Calu3 (cell line): ENCODE results near the gene LRRC46. TPM values are rescaled to one million over a fixed set of nuclear protein-coding genes. Genes with fewer than 3 reads are reported as not detected.

ENCODE experiments used
- BruUV-seq: library from RNA; stranded (reverse); fragments of 400-500 nt; replicated peaks from 2 replicates; lab custom pipeline; 2021; lab: Mats Ljungman, UMichigan
- CTCF ChIA-PET: fragments of 300-600 bp; sonication (Branson Sonifier 250); formaldehyde crosslinking; loops from one replicate; lab custom pipeline; 2022; ENCODE audit warnings: antibody characterized with exemption; lab: Charles Lee
- DNase-seq: peaks from one replicate; pipeline ENCODE4 v3.0.0; 2022
- H3K27ac Mint-ChIP-seq: one replicate; pipeline ENCODE4 v1.8.0; 2022; ENCODE audit warnings: mixed read lengths; ENCODE audit not compliant: unreplicated experiment
- H3K27me3 Mint-ChIP-seq: one replicate; pipeline ENCODE4 v1.8.0; 2022; ENCODE audit warnings: mixed read lengths; ENCODE audit not compliant: unreplicated experiment
- H3K36me3 Mint-ChIP-seq: one replicate; pipeline ENCODE4 v1.8.0; 2022; ENCODE audit warnings: mild to moderate bottlenecking, moderate library complexity, mixed read lengths; ENCODE audit not compliant: insufficient read depth, unreplicated experiment
- H3K4me1 Mint-ChIP-seq: one replicate; pipeline ENCODE4 v1.8.0; 2022; ENCODE audit warnings: mild to moderate bottlenecking, low read depth, mixed read lengths; ENCODE audit not compliant: unreplicated experiment
- H3K4me3 Mint-ChIP-seq: one replicate; pipeline ENCODE4 v1.8.0; 2022; ENCODE audit warnings: mild to moderate bottlenecking, low read depth, moderate library complexity, mixed read lengths; ENCODE audit not compliant: unreplicated experiment
- H3K9me3 Mint-ChIP-seq: one replicate; pipeline ENCODE4 v1.8.0; 2022; ENCODE audit warnings: low read depth, mixed read lengths; ENCODE audit not compliant: unreplicated experiment
- intact Hi-C: fragments of 100-400 bp; cut with micrococcal nuclease; formaldehyde crosslinking; loops from one replicate; pipeline ENCODE4 v1.10.0; 2022; ENCODE audit not compliant: unreplicated experiment
- total RNA-seq: library from RNA; stranded (reverse); gene quantifications from 2 replicates; pipeline ENCODE4 v1.2.3, GENCODE V29; 2022
- TF ChIP-seq, protein P1 (sequence below): fragments of 200-600 bp; IDR thresholded peaks from one replicate; pipeline ENCODE4 v1.8.0; 2022; ENCODE audit warnings: antibody characterized with exemption; ENCODE audit not compliant: unreplicated experiment

The LRRC46 gene
- total RNA-seq, 1 experiment from 2014 or later: 2.9 TPM

DNA sequence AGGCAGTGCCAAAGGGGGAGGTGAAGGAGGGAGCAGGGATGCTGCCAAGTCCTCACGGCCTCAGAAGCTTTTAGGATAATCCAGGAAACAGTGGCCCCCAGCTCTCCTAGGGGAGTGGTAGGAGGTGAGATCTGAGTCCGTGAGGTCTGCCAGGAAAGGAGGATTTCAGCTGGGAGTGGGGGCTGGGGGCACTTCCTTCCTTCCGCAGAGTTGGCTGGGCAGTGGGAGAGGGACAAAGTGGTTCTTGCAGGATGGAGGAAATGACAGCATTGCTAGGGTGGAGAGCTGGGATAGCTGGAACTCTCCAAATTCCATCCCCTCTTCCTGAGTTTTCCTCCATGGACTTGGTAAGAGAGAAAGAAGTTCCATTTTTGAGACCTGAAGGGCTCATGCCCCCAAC is 24.3 kb downstream of the LRRC46 start:
- TF ChIP-seq, protein P1, sequence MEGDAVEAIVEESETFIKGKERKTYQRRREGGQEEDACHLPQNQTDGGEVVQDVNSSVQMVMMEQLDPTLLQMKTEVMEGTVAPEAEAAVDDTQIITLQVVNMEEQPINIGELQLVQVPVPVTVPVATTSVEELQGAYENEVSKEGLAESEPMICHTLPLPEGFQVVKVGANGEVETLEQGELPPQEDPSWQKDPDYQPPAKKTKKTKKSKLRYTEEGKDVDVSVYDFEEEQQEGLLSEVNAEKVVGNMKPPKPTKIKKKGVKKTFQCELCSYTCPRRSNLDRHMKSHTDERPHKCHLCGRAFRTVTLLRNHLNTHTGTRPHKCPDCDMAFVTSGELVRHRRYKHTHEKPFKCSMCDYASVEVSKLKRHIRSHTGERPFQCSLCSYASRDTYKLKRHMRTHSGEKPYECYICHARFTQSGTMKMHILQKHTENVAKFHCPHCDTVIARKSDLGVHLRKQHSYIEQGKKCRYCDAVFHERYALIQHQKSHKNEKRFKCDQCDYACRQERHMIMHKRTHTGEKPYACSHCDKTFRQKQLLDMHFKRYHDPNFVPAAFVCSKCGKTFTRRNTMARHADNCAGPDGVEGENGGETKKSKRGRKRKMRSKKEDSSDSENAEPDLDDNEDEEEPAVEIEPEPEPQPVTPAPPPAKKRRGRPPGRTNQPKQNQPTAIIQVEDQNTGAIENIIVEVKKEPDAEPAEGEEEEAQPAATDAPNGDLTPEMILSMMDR: no peak
- Mint-ChIP-seq H3K36me3 (peaks cover 5% of the 10 kb centered on the region), H3K27me3 (peaks cover 94% of the 10 kb centered on the region), H3K4me1 (peaks cover 15% of the 10 kb centered on the region), H3K9me3 (no peaks in the 10 kb centered on the region), H3K27ac (no peak overlapping the region), H3K4me3 (no peak overlapping the region)
- intact Hi-C loops: no loop called here
- BruUV-seq: no TSS peak
- CTCF ChIA-PET: interaction anchor here (1.0 kb wide), 1 partner anchor 15 kb away, joined by 3 read pairs; the partner anchor contains the start of gene SCRN2
- DNase-seq: no peak

DNA sequence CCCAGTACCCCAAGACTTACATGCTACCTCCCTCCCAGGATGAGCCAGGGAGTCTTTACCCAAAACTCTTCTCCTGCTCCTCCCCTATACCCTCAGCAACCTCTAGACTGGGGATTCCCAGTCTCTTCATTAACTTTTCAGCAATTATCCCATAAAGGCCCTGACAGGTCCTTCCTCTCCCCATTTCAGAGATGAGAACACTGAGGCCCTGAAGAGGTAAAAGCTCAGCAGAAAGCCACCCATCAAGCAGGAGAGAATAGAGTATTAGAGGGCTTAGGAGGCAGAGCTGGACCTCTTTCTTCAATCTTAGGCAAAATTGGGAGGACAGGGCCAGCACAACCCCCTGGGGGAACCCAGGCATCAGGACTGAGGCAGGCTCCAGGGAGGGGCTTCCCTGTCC is 25.4 kb downstream of the LRRC46 start:
- BruUV-seq: no TSS peak
- intact Hi-C loops: no loop called here
- Mint-ChIP-seq H3K27ac (no peak overlapping the region), H3K27me3 (peaks cover 89% of the 10 kb centered on the region), H3K4me1 (peaks cover 10% of the 10 kb centered on the region), H3K4me3 (no peak overlapping the region), H3K36me3 (no peaks in the 10 kb centered on the region), H3K9me3 (no peaks in the 10 kb centered on the region)
- DNase-seq: no peak
- TF ChIP-seq, protein P1: no peak
- CTCF ChIA-PET: interaction anchor here (1.1 kb wide), 1 partner anchor 12 kb away, joined by 3 read pairs; no protein-coding TSS in a partner anchor

DNA sequence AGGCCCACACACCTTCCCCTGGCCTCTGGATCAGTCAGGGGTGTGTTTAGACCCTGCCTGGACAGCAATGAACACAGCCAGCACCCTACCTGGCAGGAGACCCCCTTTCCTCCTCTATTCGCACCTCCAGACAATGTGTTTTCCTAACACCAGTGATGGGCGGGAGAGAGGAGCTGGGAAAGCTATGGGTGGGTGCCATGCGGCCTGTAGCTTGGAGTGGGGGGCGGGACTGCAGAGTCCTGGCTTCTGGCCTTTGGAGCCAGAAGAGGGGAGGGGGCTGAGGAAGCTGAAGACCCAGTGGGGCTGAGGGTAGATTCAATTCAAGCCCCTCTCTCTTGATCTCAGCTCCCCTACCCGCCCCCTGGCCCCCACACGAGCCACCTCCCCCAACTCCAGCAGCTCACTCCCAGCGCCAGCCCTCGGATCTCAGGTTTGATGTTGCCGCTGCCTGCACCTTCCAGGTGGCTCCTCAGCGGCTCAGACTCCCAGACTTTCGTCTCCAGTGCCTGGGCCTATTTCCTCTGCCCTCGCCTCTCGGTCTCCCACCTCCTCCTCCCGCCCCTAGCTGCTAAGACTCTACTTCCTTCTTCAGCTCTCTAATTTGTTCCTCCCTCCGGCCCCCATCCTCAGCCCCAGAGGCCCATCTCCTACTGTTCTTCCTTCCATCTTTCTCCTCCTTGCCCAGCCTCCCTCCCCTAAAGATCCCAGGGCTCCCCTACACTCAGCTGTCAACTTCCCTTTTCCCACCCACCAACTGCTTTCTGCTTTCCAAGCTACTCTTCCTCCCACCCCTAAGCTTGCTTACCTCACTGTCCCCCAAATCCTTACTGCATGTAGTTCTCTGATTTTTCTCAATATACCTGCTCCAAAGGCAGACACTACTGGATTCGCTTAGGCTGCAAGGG is 26.3 kb downstream of the LRRC46 start:
- TF ChIP-seq, protein P1: no peak
- intact Hi-C loops: no loop called here
- Mint-ChIP-seq H3K27ac (no peak overlapping the region), H3K27me3 (peaks cover 80% of the 10 kb centered on the region), H3K36me3 (no peaks in the 10 kb centered on the region), H3K9me3 (no peaks in the 10 kb centered on the region), H3K4me3 (no peak overlapping the region), H3K4me1 (peaks cover 5% of the 10 kb centered on the region)
- CTCF ChIA-PET: interaction anchor here (0.6 to 1.1 kb wide), 5 partner anchors 11 to 1139 kb away, joined by 3 to 4 read pairs (median 4); partner anchors contain the start of gene IGF2BP1
- DNase-seq: no peak
- BruUV-seq: no TSS peak

DNA sequence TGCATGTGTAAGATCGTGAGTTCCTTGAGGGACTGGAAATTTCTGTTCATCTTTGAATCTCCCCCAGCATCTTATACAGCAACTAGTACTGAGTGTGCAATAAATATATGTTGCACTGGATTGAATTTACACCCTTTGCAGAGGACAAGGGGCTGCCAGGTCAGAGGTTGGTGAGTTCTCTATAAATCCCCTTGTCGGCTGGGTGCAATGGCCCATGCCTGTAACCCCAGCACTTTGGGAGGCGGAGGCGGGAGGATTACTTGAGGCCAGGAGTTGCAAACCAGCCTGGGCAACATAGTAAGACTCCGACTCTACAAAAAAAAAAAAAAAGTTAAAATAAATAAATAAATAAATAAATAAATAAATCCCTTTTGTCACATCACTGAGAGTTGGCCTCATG is 28.9 kb downstream of the LRRC46 start:
- Mint-ChIP-seq H3K4me1 (peaks cover 12% of the 10 kb centered on the region), H3K27me3 (peaks cover 65% of the 10 kb centered on the region), H3K4me3 (no peak overlapping the region), H3K36me3 (no peaks in the 10 kb centered on the region), H3K9me3 (peaks cover 2% of the 10 kb centered on the region), H3K27ac (no peak overlapping the region)
- no TSS peak for BruUV-seq
- no peak for DNase-seq
- intact Hi-C loops: no loop called here
- CTCF ChIA-PET: interaction anchor here (1.0 to 1.1 kb wide), 2 partner anchors 10 to 13 kb away, joined by 3 to 4 read pairs; no protein-coding TSS in a partner anchor
- TF ChIP-seq, protein P1: no peak
